ENCODE results near the gene TLDC2.

DNA sequence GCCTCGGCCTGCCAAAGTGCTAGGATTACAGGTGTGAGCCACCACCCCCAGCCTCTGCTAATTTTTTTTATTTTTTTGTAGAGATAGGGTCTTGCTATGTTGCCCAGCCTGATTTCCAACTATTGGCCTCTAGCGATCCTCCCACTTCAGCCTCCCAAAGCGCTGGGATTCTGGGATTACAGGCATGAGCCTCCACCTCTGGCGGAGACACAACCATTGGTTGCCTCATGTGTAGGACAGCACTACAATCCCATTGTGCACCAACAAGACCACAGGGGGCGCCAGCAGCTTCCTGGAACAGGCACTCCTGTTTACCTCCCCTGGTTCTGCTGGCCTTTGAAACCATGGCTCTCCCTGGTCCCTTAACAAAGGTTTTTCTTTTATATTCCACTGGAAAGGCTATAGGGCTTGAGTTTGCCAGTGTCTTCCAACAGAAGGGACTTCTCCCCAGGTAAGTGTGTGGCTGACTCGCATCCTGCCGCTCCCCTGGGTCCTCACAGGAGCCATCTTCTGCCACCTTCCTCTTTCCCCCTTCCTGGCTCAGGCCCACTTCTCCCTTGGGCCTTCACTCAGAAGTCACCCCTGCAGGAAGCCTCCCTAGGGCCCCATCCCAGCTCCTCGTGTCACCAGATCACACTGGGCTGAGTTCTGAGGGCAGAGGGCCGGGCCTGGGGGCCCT, 39.2 kb upstream of the TLDC2 start:
- TF ChIP-seq POLR2A (IDR thresholded peaks at IDR 0.05), result no peak
- TF ChIP-seq, protein P1, sequence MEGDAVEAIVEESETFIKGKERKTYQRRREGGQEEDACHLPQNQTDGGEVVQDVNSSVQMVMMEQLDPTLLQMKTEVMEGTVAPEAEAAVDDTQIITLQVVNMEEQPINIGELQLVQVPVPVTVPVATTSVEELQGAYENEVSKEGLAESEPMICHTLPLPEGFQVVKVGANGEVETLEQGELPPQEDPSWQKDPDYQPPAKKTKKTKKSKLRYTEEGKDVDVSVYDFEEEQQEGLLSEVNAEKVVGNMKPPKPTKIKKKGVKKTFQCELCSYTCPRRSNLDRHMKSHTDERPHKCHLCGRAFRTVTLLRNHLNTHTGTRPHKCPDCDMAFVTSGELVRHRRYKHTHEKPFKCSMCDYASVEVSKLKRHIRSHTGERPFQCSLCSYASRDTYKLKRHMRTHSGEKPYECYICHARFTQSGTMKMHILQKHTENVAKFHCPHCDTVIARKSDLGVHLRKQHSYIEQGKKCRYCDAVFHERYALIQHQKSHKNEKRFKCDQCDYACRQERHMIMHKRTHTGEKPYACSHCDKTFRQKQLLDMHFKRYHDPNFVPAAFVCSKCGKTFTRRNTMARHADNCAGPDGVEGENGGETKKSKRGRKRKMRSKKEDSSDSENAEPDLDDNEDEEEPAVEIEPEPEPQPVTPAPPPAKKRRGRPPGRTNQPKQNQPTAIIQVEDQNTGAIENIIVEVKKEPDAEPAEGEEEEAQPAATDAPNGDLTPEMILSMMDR (IDR thresholded peaks at IDR 0.05), result peak in 5 of 6 experiments; percentile 32 to 47 (median 44)
